ENCODE measurements around the gene FLAD1.

DNA sequence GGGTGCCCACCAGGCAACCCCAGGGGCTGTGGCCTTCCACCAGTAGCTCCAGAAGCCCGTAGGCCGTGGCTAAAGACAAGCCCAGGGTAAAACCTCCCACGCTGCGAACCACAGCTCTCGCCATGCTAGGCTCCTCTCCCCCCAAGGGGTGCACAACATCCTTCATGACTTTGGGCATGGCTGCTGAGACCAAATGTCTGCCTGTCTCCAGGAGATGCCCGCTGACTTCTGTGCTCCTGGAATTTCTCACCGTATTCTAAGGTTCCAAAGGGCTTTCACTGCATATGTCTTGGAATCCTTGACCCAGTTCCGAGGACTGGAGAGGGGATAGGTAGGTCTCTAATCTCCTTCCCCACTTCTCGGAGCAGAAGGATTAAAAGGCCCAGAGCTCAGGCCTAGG is 50.4 kb downstream of the FLAD1 start, which contains the start of the genes DCST1 and DCST2:
- TF ChIP-seq, protein P1, sequence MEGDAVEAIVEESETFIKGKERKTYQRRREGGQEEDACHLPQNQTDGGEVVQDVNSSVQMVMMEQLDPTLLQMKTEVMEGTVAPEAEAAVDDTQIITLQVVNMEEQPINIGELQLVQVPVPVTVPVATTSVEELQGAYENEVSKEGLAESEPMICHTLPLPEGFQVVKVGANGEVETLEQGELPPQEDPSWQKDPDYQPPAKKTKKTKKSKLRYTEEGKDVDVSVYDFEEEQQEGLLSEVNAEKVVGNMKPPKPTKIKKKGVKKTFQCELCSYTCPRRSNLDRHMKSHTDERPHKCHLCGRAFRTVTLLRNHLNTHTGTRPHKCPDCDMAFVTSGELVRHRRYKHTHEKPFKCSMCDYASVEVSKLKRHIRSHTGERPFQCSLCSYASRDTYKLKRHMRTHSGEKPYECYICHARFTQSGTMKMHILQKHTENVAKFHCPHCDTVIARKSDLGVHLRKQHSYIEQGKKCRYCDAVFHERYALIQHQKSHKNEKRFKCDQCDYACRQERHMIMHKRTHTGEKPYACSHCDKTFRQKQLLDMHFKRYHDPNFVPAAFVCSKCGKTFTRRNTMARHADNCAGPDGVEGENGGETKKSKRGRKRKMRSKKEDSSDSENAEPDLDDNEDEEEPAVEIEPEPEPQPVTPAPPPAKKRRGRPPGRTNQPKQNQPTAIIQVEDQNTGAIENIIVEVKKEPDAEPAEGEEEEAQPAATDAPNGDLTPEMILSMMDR (IDR thresholded peaks at IDR 0.05), result no peak
- no peak for TF ChIP-seq POLR2A (IDR thresholded peaks at IDR 0.05)

Measured in ovary (tissue), 3 donors.